ENCODE results near the gene NOL4L. TPM values are rescaled to one million over a fixed set of nuclear protein-coding genes. Genes with fewer than 3 reads are reported as not detected.

Gene NOL4L
- polyA plus RNA-seq, 10 donors, result 12.0 to 17.9 (median 15.1) TPM

- no peak for DNase-seq
These were observed 137.8 kb downstream of the NOL4L start for GRCh38 chr20:32447136-32448027.

- no peak for DNase-seq
These were observed 138.6 kb downstream of the NOL4L start for GRCh38 chr20:32446301-32447100.

DNA sequence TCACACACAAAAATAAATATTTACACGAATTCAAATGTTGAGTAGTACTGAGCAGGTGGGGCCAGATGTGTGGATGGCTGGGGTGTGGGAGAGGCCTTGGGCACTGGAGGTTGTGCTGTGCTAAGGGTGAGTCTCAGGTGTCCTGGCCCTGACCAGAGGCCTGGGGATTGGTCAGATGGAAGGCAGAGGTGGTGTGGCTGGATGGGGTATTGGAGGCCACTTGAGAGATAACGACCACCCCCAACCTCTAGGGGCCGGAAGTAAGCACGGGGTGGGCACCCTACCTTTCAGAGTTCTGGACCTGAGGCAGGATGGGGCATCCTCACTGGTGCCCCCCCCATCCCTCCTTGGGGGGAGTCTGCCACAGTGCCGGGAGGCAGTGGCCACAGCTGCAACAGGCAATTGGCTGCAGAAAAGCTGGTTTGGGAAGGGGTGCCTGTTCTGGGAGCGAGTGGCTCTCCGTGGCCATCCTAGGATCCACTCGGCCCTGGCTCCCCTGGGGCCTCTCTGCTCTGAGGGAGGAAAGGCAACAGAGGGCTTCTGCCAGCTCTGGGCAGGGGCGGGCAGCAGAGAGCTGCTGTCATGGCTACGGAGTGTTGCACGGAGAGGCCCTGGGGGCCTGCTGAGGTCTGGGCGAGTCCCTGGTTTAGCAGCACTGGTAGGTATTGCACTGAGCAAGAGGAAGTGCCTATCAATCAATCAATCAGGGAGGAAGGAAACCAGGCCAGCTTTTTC, 139.4 kb downstream of the NOL4L start:
- DNase-seq, result no peak

DNA sequence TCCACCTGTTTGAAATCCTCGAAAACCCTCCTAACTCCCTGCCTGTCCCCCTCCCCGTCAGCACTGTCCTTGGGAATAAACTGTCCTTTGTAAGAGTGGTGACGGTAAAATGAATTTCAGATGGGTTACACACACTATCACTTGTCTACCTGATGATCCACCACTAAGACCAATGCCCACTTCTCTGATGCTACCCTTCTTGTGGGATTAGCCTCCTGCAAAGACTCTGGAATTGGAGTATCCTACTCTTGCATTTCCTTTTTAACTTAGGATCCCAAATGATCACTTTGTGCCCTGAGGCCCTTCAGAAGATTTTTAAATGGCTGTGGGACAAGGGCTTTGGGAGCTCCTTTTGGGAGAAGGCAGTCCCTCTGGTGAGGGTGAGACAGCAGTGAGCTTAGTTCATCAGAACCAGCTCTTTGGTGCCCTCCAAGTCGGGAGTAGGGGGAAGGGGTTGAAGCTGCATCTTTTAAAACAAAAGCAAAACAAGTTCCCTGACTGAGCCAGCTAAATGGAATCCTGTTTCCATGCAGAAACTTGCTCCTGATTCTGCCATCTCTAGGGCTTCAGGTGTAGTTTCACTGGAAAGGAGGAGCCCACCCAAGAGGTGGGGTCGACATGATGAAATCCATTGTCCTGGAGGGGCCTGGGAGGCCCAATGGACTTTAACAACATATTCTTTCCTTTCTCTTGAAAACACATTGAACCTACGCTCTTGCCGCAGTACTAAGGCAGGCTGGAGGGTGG, 140.5 kb downstream of the NOL4L start:
- DNase-seq, result no peak

DNA sequence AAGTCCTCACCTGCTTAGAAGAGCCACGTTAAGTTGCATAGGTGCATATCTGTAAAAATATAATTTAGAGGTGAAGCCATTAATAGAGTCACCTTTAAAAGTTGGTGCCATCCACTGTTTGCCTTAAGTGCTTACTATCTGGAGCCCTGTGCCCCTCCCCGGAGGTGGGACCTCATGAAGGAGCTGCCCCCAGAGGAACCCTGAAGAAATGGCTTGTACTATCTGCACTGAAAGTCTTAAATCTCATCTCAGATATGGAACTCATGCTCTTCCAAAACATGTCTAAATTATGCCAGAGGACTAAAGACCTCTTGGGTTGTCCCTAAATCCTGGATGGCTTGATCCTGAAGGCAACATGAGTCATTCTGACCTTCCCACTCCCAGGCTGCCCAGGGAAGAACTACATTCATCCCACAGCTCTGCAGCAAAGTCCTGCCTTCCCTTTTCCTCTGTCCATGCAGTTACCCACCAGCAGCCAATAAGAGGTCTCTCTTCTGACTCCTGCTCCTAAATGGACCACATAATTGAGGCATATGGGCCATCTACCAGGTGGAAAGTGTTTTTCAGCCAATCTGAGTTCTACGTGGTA, 141.7 kb downstream of the NOL4L start:
- no peak for DNase-seq

DNA sequence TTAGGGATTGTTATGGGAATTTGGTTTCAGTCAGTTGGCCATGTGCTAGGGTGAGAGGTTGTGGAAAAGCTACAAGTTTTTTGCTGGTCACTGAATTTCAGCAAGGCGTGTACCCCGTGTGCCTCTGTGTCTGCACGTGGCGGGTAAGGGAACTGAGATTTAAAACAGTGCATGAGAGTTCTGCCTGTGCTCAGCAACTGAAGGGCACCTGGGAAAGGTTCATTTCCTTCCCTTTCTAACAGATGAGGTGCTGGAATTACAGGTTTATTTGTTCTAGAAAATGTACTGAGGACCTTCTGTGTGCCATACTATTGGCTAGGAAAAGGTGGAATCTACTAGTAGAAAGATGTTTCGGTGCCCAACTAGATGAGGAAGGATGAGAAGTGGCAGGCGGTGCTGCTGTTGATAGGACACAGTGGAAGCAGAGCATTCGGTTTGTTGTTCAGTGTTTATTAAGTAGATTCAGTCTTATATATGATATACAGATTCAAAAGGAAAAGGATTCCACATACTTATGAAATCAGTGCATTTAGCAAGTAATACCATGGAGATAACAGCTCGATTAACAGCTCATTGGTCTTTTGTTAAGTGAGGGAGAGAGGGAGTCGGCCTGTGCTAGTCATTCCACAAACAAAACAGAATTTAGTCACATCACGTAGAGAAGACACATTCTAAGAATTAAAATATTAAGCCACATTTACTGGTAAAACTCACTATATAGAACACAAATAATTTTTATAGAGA, 142.3 kb downstream of the NOL4L start:
- DNase-seq, result no peak

DNA sequence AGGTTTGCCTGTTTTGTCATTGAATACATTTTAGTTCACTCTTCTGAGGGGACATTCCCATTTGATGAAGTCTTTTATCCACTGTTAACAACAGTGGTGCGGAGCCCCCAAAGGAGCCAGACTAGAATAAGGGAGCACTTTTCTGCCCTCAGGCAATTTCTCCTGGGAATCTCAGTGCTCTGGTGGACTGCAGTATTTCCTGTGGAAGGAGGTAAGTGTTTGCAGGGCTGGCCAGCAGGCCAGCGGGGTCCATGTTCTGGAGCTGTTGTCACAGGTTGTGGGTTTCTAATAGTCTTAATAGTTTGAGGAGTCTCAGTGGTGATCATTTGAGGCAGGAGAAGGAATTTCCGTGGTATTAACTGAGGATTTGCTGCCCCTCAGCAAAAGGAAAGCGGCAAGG, 143.5 kb downstream of the NOL4L start:
- no peak for DNase-seq

GRCh38 chr20:32440758-32441078, 144.4 kb downstream of the NOL4L start:
- no peak for DNase-seq

- no peak for DNase-seq
These were observed 144.9 kb downstream of the NOL4L start for GRCh38 chr20:32440069-32440757.

DNA sequence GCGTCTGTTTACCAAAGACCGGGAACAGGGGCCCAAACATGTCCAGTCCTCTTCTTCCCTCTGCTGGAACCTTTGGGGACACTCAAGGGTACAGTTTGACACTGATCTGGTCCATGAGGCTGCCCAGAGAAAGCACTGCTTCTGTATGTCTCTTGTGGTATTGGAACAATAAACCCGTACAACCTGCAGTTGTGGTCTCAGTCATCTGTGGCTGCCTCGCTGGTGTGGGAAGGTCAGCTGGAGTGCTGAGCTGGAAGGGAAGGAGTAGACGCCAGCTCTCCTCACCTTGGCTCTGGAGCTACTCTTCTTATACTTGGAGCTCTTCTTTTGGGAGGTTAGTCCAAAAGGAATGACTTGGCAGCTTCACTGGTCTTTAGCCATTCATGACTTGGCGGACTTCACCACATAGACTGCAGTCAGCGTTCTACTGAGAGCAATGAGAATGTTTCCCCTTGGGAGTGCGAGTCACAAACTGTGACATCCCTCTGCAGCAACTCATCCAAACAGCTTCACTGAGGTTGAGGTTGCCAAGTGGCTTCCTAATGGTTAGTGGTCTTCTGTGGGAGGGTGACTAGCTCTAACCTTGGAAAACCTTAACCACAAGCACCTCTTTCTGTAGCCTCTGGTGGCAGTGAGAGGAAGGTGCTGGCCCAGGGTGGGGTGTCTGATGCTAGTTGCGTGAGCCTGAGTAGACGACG, 145.9 kb downstream of the NOL4L start:
- DNase-seq, result peak in 1 of 3 donors; percentile 84

DNA sequence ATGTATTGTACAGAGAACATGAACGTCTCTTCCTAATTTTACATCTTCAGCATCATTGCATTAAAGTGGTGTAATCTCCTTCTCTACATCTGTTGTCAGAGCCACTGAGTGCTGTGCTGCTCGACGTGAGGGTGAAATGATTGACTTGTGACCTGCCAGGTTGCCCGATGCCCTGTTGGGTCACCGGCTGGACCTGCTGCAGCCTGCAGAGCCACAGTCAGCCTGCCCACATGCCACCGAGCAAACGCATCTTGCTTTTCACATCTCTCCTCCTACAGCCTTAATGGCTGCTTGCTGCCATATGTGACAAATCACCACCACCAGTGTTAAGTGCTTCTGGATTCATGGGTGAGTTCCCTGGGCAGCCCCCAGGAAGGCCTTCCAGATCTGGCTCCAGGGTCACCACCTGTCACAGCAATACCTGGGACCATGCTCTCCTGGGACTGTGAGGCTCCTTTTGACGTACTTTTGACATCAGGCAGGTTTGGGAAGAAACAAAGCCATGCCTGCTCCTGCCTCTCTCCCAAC, 146.7 kb downstream of the NOL4L start:
- no peak for DNase-seq

- DNase-seq, result no peak
These were observed 147.6 kb downstream of the NOL4L start for GRCh38 chr20:32437391-32438074.

DNA sequence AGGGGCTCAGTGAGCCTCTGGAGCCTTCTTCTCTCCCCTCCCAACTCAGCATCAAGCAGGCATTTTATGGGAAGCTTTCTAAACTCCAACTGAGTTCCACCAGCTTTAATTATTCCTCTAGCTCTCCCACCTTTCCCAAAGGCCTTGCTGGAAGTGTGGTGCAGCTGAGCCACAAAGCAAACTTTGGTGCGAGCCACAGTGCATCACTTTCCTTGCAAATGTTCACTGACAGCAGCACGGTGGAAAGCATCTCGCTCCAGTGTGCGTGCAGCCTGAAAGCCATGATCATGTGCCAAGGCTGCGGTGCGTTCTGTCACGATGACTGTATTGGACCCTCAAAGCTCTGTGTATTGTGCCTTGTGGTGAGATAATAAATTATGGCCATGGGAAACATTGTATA, 148.2 kb downstream of the NOL4L start:
- no peak for DNase-seq

DNA sequence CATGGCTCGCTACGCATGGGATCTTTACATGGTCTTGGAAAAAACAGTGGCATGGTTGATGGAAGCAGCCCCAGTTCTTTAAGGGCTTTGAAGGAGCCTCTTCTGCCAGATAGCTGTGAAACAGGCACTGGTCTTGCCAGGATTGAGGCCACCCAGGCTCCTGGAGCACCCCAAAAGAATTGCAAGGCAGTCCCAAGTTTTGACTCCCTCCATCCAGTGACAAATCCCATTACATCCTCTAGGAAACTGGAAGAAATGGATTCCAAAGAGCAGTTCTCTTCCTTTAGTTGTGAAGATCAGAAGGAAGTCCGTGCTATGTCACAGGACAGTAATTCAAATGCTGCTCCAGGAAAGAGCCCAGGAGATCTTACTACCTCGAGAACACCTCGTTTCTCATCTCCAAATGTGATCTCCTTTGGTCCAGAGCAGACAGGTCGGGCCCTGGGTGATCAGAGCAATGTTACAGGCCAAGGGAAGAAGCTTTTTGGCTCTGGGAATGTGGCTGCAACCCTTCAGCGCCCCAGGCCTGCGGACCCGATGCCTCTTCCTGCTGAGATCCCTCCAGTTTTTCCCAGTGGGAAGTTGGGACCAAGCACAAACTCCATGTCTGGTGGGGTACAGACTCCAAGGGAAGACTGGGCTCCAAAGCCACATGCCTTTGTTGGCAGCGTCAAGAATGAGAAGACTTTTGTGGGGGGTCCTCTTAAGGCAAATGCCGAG, 148.8 kb downstream of the NOL4L start:
- DNase-seq, result no peak

- DNase-seq, result no peak
These were observed 149.6 kb downstream of the NOL4L start for GRCh38 chr20:32435449-32436107.

GRCh38 chr20:32434434-32434833, 150.7 kb downstream of the NOL4L start:
- DNase-seq, result no peak

All from muscle of back (tissue), 11 donors.